A673 (cell line): ENCODE measurements around the gene LENG8. TPM values are rescaled to one million over a fixed set of nuclear protein-coding genes. Genes with fewer than 3 reads are reported as not detected.
"Not testable (repeated sequence)": the region's sequence is repeated elsewhere in the genome, so short reads cannot be mapped to it uniquely, and the experiment has no call there.

ENCODE experiments used
- BruUV-seq: library from RNA; stranded (reverse); fragments of 400-500 nt; replicated peaks from 2 replicates; lab custom pipeline; 2021; lab: Mats Ljungman, UMichigan
- CTCF ChIA-PET: fragments of 300-600 bp; sonication (Branson Sonifier 250); formaldehyde crosslinking; loops from one replicate; lab custom pipeline; 2022; ENCODE audit warnings: antibody characterized with exemption; lab: Charles Lee
- POLR2A ChIA-PET: fragments of 300-600 bp; sonication (Branson Sonifier 250); formaldehyde crosslinking; loops from one replicate; lab custom pipeline; 2022; ENCODE audit warnings: antibody characterized with exemption; ENCODE audit not compliant: low non-redundant PET; lab: Charles Lee
- DNase-seq: peaks from one replicate; pipeline ENCODE4 v3.0.0-alpha.2; 2015; ENCODE audit warnings: low spot score
- H3K27ac ChIP-seq: fragments of 200-600 bp; sonication (generic); 2 replicates; pipeline ENCODE4 v1.5.1; 2016; ENCODE audit warnings: mixed run types, low read depth, mild to moderate bottlenecking, mixed read lengths, antibody characterized with exemption, low read length; ENCODE audit not compliant: poor library complexity, severe bottlenecking
- H3K27me3 ChIP-seq: fragments of 200-600 bp; sonication (generic); replicated peaks from 2 replicates; pipeline ENCODE4 v1.6.1; 2017; ENCODE audit warnings: mixed run types, low read depth, mild to moderate bottlenecking, mixed read lengths, antibody characterized with exemption, low read length; ENCODE audit not compliant: insufficient read depth, poor library complexity
- H3K36me3 ChIP-seq: fragments of 200-600 bp; sonication (generic); 2 replicates; pipeline ENCODE4 v1.6.1; 2016; ENCODE audit warnings: mixed run types, mild to moderate bottlenecking, mixed read lengths, antibody characterized with exemption, low read length; ENCODE audit not compliant: insufficient read depth, poor library complexity, severe bottlenecking
- H3K4me1 ChIP-seq: fragments of 200-600 bp; sonication (generic); 2 replicates; pipeline ENCODE4 v1.6.1; 2017; ENCODE audit warnings: mixed run types, mild to moderate bottlenecking, mixed read lengths, antibody characterized with exemption, low read length; ENCODE audit not compliant: insufficient read depth, poor library complexity, severe bottlenecking
- H3K4me3 ChIP-seq: fragments of 200-600 bp; sonication (generic); 2 replicates; pipeline ENCODE4 v1.5.1; 2016; ENCODE audit warnings: low read depth, mixed run types, mild to moderate bottlenecking, mixed read lengths, low read length; ENCODE audit not compliant: poor library complexity, severe bottlenecking
- H3K9me3 ChIP-seq: fragments of 200-600 bp; sonication (generic); 2 replicates; pipeline ENCODE4 v1.6.1; 2016; ENCODE audit warnings: mixed run types, low read depth, mild to moderate bottlenecking, mixed read lengths, antibody characterized with exemption, low read length; ENCODE audit not compliant: poor library complexity, severe bottlenecking
- CTCF ChIP-seq: fragments of 300-800, 200-600 bp; sonication (generic); conservative IDR thresholded peaks from 2 replicates; pipeline ENCODE4 v1.5.1; 2017; ENCODE audit warnings: low read depth, mild to moderate bottlenecking, antibody characterized with exemption, low read length, moderate library complexity, mixed read lengths
- EZH2 ChIP-seq: fragments of 200-600 bp; sonication (generic); IDR thresholded peaks from 2 replicates; pipeline ENCODE4 v1.6.1; 2017; ENCODE audit warnings: borderline replicate concordance, low read depth, mild to moderate bottlenecking, mixed read lengths, antibody characterized with exemption, low read length; ENCODE audit not compliant: poor library complexity, severe bottlenecking
- intact Hi-C: fragments of 100-400 bp; cut with micrococcal nuclease; formaldehyde crosslinking; loops from one replicate; pipeline ENCODE4 v1.10.0; 2022; ENCODE audit not compliant: unreplicated experiment
- total RNA-seq: library from RNA; stranded (reverse); gene quantifications from 2 replicates; pipeline ENCODE4 v1.2.3, GENCODE V29; 2021

The LENG8 gene
- total RNA-seq, 1 experiment from 2014 or later: 129 TPM

GRCh38 chr19:54493967-54494585 is 45.1 kb downstream of the LENG8 start:
- Histone ChIP-seq H3K27me3 (peaks cover 36% of the 10 kb centered on the region), H3K4me3 (no peak overlapping the region), H3K4me1 (no peaks in the 10 kb centered on the region), H3K9me3 (no peaks in the 10 kb centered on the region), H3K27ac (no peak overlapping the region), H3K36me3 (no peaks in the 10 kb centered on the region)
- BruUV-seq: no TSS peak
- POLR2A ChIA-PET: no interaction called here
- intact Hi-C loops: no loop called here
- CTCF ChIA-PET: no interaction called here
- no peak for DNase-seq
- TF ChIP-seq EZH2: no peak
- no peak for TF ChIP-seq CTCF

- H3K27ac ChIP-seq, CTCF ChIA-PET, H3K4me3 ChIP-seq, H3K9me3 ChIP-seq, intact Hi-C loops, H3K36me3 ChIP-seq, DNase-seq, POLR2A ChIA-PET, BruUV-seq, H3K4me1 ChIP-seq: not testable (repeated sequence)
- peaks cover 28% of the 10 kb centered on the region for H3K27me3 ChIP-seq
Measured at GRCh38 chr19:54495284-54495683, 46.3 kb downstream of the LENG8 start.

- BruUV-seq, intact Hi-C loops, DNase-seq: not testable (repeated sequence)
Measured at GRCh38 chr19:54497747-54498450, 48.9 kb downstream of the LENG8 start.

GRCh38 chr19:54498451-54498772 is 49.4 kb downstream of the LENG8 start:
- H3K36me3 ChIP-seq, H3K9me3 ChIP-seq, H3K27ac ChIP-seq, H3K4me3 ChIP-seq, H3K4me1 ChIP-seq, POLR2A ChIA-PET, DNase-seq, CTCF ChIA-PET, intact Hi-C loops, BruUV-seq: not testable (repeated sequence)
- H3K27me3 ChIP-seq: peaks cover 20% of the 10 kb centered on the region

More at GRCh38 chr19:54497747-54498450, 48.9 kb downstream of the LENG8 start:
- H3K36me3 ChIP-seq, CTCF ChIA-PET, H3K9me3 ChIP-seq, H3K4me3 ChIP-seq, H3K27ac ChIP-seq, H3K4me1 ChIP-seq, POLR2A ChIA-PET: not testable (repeated sequence)
- peaks cover 20% of the 10 kb centered on the region for H3K27me3 ChIP-seq
